ENCODE data around the gene NEGR1. TPM values are rescaled to one million over a fixed set of nuclear protein-coding genes. Genes with fewer than 3 reads are reported as not detected.

The NEGR1 gene
- total RNA-seq, 2 donors from 2014 or later: not detected

DNA sequence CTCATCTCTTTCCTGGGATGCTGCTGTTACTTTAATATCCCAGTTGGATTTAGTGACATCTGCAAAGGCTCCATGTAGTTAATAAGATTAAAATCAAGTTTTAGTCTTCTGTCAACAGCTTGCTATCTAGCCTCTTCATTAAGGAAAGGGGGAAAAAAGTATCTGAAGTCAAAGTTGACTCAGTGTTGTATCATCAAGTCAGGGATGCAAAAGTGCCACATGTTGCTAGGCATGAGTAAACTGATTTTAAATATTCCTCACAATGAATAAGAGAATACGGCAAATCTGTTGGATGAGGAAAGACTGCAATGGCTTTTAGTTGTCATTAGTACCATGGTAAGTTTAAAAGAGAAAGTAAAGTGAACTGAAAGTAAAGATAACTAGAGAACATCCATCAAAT lies 818.3 kb downstream of the NEGR1 start:
- Mint-ChIP-seq H3K27ac (no peak overlapping the region), H3K4me1 (ENCODE audit: low read depth in 2 of 2) (no peaks in the 10 kb centered on the region), H3K36me3 (peaks cover 5% of the 10 kb centered on the region), H3K9me3 (peaks cover 16% of the 10 kb centered on the region), H3K4me3 (no peak overlapping the region), H3K27me3 (no peaks in the 10 kb centered on the region)
- ATAC-seq (no peak), DNase-seq (ENCODE audit: low spot score) (no peak)

DNA sequence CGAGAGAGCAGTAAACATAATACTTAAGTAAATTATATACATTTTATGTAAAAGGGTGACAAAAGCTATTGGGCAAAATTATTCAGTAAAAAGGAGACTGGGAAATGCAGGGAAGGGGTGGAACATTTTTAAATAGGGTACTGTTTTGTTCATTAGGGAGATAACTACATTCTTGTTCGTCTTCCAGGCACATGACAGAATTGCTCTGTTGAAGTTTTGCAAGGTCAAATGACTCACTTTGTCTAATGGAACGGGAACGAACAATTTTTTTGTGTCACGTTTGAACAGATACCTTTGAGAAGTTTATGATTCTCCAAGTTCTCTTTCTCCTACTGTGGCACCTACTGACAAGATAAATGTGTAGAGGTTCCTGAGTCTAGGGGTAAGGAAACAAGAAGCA lies 819.2 kb downstream of the NEGR1 start:
- ATAC-seq (no peak), DNase-seq (ENCODE audit: low spot score) (no peak)
- H3K27ac Mint-ChIP-seq: no peak overlapping the region
- H3K36me3 Mint-ChIP-seq: peaks cover 5% of the 10 kb centered on the region
- H3K9me3 Mint-ChIP-seq: peaks cover 16% of the 10 kb centered on the region
- no peaks in the 10 kb centered on the region for H3K27me3 Mint-ChIP-seq
- no peak overlapping the region for H3K4me3 Mint-ChIP-seq
- no peaks in the 10 kb centered on the region for H3K4me1 Mint-ChIP-seq (ENCODE audit: low read depth in 2 of 2)

DNA sequence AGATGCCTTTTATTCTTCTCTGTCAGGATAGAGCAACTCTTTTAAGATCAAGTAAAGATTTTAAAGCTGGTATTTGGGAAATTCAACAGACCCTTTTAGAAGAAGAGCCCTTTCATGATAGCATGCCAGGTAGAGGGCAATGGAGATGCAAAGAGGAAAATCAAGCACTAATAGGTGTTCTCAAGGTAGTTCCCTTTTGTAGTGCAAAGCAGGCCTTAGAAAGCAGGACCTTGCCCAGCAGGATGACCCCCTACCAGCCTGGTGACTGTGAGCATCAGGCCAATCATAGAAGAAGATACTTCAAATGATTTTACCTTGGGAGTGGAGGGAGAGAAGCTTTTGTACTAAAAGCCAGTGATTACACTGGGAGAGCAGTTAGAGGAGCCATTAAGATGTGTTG lies 820.1 kb downstream of the NEGR1 start:
- Mint-ChIP-seq H3K27ac (no peak overlapping the region), H3K9me3 (peaks cover 17% of the 10 kb centered on the region)

DNA sequence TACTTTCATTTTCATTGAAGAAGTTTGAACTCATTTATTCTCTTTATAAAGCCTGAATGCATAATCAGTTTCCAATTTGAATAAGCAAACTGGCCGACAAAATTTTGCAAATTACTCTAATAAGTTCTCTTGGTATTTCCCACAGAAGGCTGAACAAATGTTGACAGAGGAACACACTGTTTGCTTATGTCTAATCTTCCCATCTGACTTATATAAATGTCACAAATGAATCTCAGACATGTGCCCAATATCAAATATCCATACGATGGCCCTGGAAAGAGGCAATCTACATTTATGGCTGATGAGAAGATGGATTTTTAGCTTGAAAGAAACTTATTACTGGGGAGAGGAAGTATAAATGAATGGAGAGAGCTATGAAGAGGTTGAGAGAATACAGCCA lies 820.9 kb downstream of the NEGR1 start:
- ATAC-seq: no peak
- Mint-ChIP-seq H3K27ac (no peak overlapping the region), H3K4me3 (no peak overlapping the region), H3K36me3 (peaks cover 10% of the 10 kb centered on the region), H3K9me3 (peaks cover 20% of the 10 kb centered on the region), H3K27me3 (no peaks in the 10 kb centered on the region), H3K4me1 (ENCODE audit: low read depth in 2 of 2) (no peaks in the 10 kb centered on the region)
- no peak for DNase-seq (ENCODE audit: low spot score)

More for the DNA sequence above, 820.1 kb downstream of the NEGR1 start:
- Mint-ChIP-seq H3K4me3 (no peak overlapping the region), H3K36me3 (peaks cover 6% of the 10 kb centered on the region), H3K4me1 (ENCODE audit: low read depth in 2 of 2) (no peaks in the 10 kb centered on the region), H3K27me3 (no peaks in the 10 kb centered on the region)
- DNase-seq (ENCODE audit: low spot score): no peak
- no peak for ATAC-seq

DNA sequence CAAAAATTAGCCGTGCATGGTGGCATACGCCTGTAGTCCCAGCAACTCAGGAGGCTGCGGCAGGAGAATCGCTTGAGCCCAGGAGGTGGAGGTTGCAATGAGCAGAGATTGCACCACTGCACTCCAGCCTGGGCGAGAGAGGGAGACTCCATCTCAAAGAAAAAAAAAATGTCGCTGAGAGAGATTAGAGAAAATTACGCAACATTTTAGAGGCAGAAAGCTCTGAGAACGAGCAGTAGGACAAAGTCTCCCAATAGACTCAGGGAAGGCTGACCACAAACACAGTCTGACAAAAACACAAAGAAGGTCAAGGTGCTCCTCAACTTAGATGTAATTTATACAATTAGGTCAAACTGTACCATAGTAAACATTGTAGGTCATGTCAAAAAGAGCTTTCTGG lies 833.9 kb downstream of the NEGR1 start:
- Mint-ChIP-seq H3K27me3 (no peaks in the 10 kb centered on the region), H3K4me1 (ENCODE audit: low read depth in 2 of 2) (no peaks in the 10 kb centered on the region), H3K27ac (no peak overlapping the region), H3K4me3 (no peak overlapping the region), H3K36me3 (no peaks in the 10 kb centered on the region), H3K9me3 (peaks cover 9% of the 10 kb centered on the region)
- DNase-seq (ENCODE audit: low spot score) (no peak), ATAC-seq (no peak)

DNA sequence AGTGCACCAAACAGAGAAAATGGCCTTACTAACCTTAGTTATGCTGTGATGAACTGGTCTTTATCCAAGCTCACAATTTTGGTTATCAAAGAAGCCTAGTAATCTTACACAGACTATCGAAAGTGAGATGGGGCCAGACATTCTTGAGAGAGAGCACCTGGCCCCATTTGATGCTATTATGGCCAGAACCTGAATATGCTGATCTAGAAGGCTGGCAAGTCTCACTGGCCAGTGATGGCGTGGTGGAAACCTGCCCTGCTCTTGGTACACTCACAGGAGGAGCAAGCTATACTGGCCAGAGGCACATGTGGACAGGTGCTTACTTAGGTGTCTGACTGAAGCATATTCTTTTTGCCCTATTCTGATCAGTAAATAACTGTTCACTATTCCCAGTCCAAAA lies 843.7 kb downstream of the NEGR1 start:
- DNase-seq (ENCODE audit: low spot score): no peak
- Mint-ChIP-seq H3K27ac (no peak overlapping the region), H3K4me1 (ENCODE audit: low read depth in 2 of 2) (no peaks in the 10 kb centered on the region), H3K4me3 (no peak overlapping the region), H3K36me3 (no peaks in the 10 kb centered on the region), H3K27me3 (no peaks in the 10 kb centered on the region), H3K9me3 (no peaks in the 10 kb centered on the region)
- ATAC-seq: no peak

DNA sequence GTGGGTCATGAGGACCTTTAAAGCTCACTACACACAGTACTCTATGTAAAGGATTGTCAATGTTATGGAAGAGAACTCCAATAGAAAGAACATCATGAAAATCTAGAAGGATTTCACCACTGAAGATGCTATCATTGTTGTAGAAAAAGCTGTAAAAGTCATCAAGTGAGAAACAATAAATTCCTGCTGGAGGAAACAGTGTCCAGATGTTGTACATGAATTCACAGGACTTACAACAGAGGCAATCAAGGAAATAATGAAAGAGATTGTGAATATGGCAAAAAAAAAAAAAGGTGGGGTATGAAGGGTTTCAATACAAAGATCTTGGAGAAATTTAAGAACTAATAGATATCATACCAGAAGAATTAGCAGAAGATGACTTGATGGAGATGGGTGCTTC lies 846.4 kb downstream of the NEGR1 start:
- no peaks in the 10 kb centered on the region for H3K36me3 Mint-ChIP-seq
- no peaks in the 10 kb centered on the region for H3K4me1 Mint-ChIP-seq (ENCODE audit: low read depth in 2 of 2)
- no peak overlapping the region for H3K4me3 Mint-ChIP-seq
- H3K27me3 Mint-ChIP-seq: no peaks in the 10 kb centered on the region
- H3K27ac Mint-ChIP-seq: no peak overlapping the region
- peaks cover 4% of the 10 kb centered on the region for H3K9me3 Mint-ChIP-seq
- DNase-seq (ENCODE audit: low spot score): no peak
- no peak for ATAC-seq

DNA sequence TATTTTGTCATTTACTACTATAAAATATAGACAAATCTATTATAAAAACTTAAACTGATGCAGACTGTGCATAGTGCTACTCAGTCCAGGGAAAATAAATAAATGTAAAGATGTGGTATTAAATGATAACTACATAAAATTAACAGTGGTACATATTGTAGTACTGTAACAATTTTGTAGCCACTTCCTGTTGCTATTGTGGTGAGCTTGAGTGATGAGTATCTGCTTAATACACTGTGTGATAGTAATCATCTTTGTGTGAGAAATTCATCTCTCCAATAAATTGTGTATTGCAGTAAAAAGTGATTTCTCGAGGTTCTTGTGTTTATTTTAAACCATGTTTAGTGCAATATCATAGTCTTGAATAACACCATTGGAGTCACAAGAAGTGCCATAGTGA lies 848.1 kb downstream of the NEGR1 start:
- no peaks in the 10 kb centered on the region for H3K36me3 Mint-ChIP-seq
- ATAC-seq (no peak), DNase-seq (ENCODE audit: low spot score) (no peak)
- no peak overlapping the region for H3K4me3 Mint-ChIP-seq
- peaks cover 4% of the 10 kb centered on the region for H3K9me3 Mint-ChIP-seq
- no peak overlapping the region for H3K27ac Mint-ChIP-seq
- H3K27me3 Mint-ChIP-seq: no peaks in the 10 kb centered on the region
- H3K4me1 Mint-ChIP-seq (ENCODE audit: low read depth in 2 of 2): no peaks in the 10 kb centered on the region

DNA sequence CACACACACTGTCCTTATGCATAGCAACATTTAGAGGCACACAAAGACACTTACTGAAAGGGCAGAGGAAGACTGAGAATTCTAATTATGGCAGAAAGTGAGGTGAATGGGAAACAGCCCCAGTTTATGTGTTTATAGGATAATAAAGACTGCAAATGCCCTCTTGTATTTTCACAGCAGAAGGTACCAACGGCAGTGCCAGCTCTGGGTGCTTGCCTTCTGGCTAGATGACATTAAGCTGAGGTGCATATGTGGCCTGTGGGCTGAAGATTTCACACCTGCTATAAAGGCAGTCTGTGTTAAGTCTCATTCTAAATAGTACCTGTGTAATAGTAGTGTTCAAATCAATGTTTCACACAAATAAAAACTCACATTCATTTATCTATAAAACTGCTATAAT lies 854.3 kb downstream of the NEGR1 start:
- H3K36me3 Mint-ChIP-seq: no peaks in the 10 kb centered on the region
- DNase-seq (ENCODE audit: low spot score) (no peak), ATAC-seq (no peak)
- H3K4me1 Mint-ChIP-seq (ENCODE audit: low read depth in 2 of 2): no peaks in the 10 kb centered on the region
- no peaks in the 10 kb centered on the region for H3K27me3 Mint-ChIP-seq
- no peak overlapping the region for H3K27ac Mint-ChIP-seq
- H3K4me3 Mint-ChIP-seq: no peak overlapping the region
- peaks cover 4% of the 10 kb centered on the region for H3K9me3 Mint-ChIP-seq

DNA sequence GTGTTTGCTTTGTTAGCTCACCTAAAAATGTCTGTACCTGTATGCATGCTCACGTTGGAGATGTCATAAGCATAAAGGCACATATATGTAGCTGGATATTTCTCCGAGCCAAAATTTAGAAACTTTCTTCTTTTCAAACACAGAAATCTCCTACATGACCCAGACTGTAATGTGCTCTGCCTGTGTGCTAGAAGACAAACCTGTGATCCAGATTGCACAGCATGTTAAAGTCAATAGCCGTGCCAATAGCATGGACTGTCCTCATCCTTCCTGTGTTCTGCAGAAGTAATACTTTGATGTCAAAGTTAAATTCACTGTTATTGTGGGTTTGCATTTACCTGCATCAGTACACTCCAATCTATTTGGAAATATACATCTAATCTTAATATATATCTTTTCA lies 855.3 kb downstream of the NEGR1 start:
- Mint-ChIP-seq H3K4me3 (no peak overlapping the region), H3K4me1 (ENCODE audit: low read depth in 2 of 2) (no peaks in the 10 kb centered on the region), H3K27ac (no peak overlapping the region), H3K36me3 (no peaks in the 10 kb centered on the region), H3K9me3 (peaks cover 4% of the 10 kb centered on the region), H3K27me3 (no peaks in the 10 kb centered on the region)
- ATAC-seq: no peak
- DNase-seq (ENCODE audit: low spot score): no peak

DNA sequence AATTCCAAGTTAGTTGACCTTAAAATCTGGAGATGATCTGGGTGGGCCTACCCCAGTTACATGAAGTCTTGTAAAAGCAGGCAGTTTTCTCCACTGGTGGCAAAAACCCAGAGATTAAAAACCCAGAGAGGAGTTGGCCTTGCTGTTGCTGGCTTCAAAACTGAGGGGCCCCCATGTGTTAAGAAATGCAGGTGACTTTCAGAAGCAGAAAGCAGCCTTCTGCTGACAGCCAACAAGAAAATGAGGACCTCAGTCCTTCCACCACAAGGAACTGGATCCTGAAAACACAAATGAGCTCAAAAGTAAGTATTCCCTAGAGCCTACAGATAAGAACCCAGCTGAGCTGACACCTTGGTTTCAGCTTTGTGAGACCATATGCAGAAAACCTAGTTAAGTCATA lies 857.8 kb downstream of the NEGR1 start:
- no peak for ATAC-seq
- Mint-ChIP-seq H3K36me3 (no peaks in the 10 kb centered on the region), H3K27ac (no peak overlapping the region)

DNA sequence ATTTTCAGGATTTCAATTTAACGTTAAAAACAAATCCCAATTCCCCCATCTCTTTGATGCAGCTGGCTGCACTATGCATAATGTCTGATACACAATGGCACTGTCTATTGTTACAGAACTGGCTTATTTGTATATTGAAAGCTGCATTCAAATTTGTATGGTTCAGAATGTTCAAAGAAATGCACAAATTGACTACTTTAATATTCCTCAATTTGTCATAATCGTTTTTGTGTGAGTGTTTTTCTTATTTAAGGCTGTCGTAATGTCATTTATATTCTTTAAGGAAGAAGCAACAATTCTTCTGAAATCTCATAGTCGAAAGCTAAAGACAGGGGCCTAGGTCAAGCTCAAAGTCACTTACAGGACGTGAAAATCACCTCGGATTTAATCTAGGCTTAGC lies 860.1 kb downstream of the NEGR1 start:
- DNase-seq (ENCODE audit: low spot score) (no peak), ATAC-seq (no peak)
- H3K4me1 Mint-ChIP-seq (ENCODE audit: low read depth in 2 of 2): no peaks in the 10 kb centered on the region
- no peak overlapping the region for H3K27ac Mint-ChIP-seq
- H3K36me3 Mint-ChIP-seq: no peaks in the 10 kb centered on the region
- H3K9me3 Mint-ChIP-seq: no peaks in the 10 kb centered on the region
- no peak overlapping the region for H3K4me3 Mint-ChIP-seq
- H3K27me3 Mint-ChIP-seq: no peaks in the 10 kb centered on the region

More for the DNA sequence above, 857.8 kb downstream of the NEGR1 start:
- Mint-ChIP-seq H3K9me3 (no peaks in the 10 kb centered on the region), H3K4me3 (no peak overlapping the region), H3K27me3 (no peaks in the 10 kb centered on the region), H3K4me1 (ENCODE audit: low read depth in 2 of 2) (no peaks in the 10 kb centered on the region)
- DNase-seq (ENCODE audit: low spot score): no peak

DNA sequence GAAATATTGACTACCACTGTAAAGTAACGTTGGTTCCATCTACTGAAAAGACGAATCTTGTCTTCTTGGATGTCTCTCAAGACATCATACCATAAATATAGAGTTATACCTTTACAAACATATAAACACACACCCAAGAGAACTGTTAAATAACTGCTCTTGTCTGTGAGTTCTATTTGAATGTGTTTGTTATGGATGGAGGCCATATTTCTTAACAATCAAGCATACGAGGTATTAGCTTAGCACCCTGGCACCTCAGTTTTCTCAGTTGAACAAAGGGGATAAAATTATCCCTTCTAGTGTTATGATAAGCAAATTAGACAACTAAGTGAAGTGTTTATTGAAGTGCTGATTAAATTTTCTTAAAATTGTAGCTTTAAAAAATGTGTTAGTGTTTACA lies 864.9 kb downstream of the NEGR1 start:
- ATAC-seq (no peak), DNase-seq (ENCODE audit: low spot score) (no peak)
- Mint-ChIP-seq H3K27ac (no peak overlapping the region), H3K4me3 (no peak overlapping the region), H3K27me3 (no peaks in the 10 kb centered on the region), H3K9me3 (peaks cover 7% of the 10 kb centered on the region), H3K4me1 (ENCODE audit: low read depth in 2 of 2) (no peaks in the 10 kb centered on the region), H3K36me3 (no peaks in the 10 kb centered on the region)

DNA sequence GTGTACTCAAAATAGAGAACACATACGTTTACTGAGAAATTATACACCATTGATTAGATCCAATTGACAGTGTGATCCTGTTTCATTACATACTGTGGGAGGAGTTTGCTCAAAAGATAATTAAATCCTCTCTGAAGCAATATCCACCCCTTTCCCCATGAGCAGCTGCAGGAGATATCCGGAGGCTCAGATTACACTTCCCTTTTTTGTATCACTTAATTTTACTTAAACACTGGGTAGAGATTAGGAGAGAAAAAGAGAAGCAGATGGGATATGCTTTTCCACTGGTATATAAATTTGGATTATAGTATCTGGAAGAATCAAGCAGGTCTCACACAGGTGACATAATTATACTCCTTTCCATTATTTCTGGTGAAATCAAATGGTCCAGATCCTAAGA lies 868.2 kb downstream of the NEGR1 start:
- DNase-seq (ENCODE audit: low spot score): no peak
- Mint-ChIP-seq H3K4me3 (no peak overlapping the region), H3K9me3 (peaks cover 7% of the 10 kb centered on the region), H3K27me3 (no peaks in the 10 kb centered on the region), H3K4me1 (ENCODE audit: low read depth in 2 of 2) (no peaks in the 10 kb centered on the region), H3K27ac (no peak overlapping the region), H3K36me3 (no peaks in the 10 kb centered on the region)
- no peak for ATAC-seq

DNA sequence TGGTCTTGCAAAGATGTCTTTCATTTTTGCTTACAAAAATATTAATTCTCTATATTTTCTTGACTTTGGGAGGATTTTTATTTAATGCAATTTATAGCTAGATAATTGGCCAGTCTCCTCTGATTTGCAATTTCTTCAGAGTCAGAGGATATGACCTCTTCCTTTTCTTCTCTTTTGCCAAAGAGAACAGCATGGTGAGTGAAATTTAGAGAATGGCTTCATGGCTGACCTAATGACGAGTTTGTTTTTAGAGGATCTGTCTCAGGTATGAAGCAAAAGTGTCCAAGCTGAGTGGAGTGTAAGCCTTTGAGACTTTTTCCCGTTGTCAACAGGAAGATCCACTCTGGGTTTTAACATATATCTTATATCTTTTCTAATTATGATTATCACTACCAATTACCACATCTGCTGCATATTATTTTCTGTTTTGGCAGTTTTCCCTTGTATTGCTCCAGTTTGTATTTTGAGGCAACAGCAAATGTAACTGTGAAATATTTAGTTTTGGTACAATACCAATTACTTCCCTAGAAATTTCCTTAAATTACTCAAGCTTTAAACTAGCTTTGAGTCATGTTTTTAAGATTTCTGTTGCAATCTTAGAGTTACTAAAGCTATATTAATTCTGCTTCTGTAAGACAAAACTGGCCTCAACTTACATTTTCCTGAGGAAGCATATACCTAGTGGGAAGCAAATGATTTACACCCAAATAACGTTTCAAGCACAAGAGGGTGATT lies 868.7 kb downstream of the NEGR1 start:
- no peaks in the 10 kb centered on the region for H3K4me1 Mint-ChIP-seq (ENCODE audit: low read depth in 2 of 2)
- DNase-seq (ENCODE audit: low spot score) (no peak), ATAC-seq (no peak)
- no peak overlapping the region for H3K4me3 Mint-ChIP-seq
- H3K27ac Mint-ChIP-seq: no peak overlapping the region
- H3K27me3 Mint-ChIP-seq: no peaks in the 10 kb centered on the region
- no peaks in the 10 kb centered on the region for H3K36me3 Mint-ChIP-seq
- H3K9me3 Mint-ChIP-seq: peaks cover 7% of the 10 kb centered on the region

Data from natural killer cell treated with Interleukin-12 subunit alpha and Interleukin-12 subunit beta and Interleukin-15 and Interleukin-18, amount 100 ng/mL, for 72 hours (primary cell).